Lung (tissue), 12 donors: ENCODE measurements around the gene OBSCN. TPM values are rescaled to one million over a fixed set of nuclear protein-coding genes. Genes with fewer than 3 reads are reported as not detected.
A peak's percentile ranks its signal among the peaks of the same experiment; 100 is the strongest.

Source experiments
- ATAC-seq: fragments of 200-7000 bp; cut with Tn5 transposase; one replicate; pipeline ENCODE4 v1.9.1; 2020; ENCODE audit warnings: moderate number of reproducible peaks; ENCODE audit not compliant: insufficient read depth, low FRiP score
- DNase-seq, 3 donors: peaks; one replicate each; pipeline ENCODE4 v3.0.0-alpha.2; 2013 to 2017
- H3K27ac ChIP-seq, 2 donors: one replicate each; pipeline ENCODE4 v1.5.1; 2013; ENCODE audit warnings: mild to moderate bottlenecking in 2 of 2, moderate library complexity in 2 of 2, control low read depth in 1 of 2, inconsistent platforms in 1 of 2, low read depth in 1 of 2, low read length in 1 of 2
- H3K27me3 ChIP-seq, 3 donors: one replicate each; pipeline ENCODE4 v1.5.1; 2013; ENCODE audit warnings: low read length in 2 of 3; ENCODE audit not compliant: control insufficient read depth in 3 of 3, insufficient read depth in 3 of 3
- H3K36me3 ChIP-seq, 4 donors: one replicate each; pipeline ENCODE4 v1.5.1; 2013; ENCODE audit warnings: low read length in 4 of 4, mild to moderate bottlenecking in 1 of 4, moderate library complexity in 1 of 4; ENCODE audit not compliant: control insufficient read depth in 4 of 4, insufficient read depth in 4 of 4
- H3K4me1 ChIP-seq, 5 donors: one replicate each; pipeline ENCODE4 v1.5.1; 2013; ENCODE audit warnings: low read length in 5 of 5, mild to moderate bottlenecking in 2 of 5, moderate library complexity in 1 of 5; ENCODE audit not compliant: control insufficient read depth in 5 of 5, insufficient read depth in 5 of 5
- H3K4me3 ChIP-seq: one replicate; pipeline ENCODE4 v1.5.1; 2013; ENCODE audit warnings: mild to moderate bottlenecking, control low read depth, moderate library complexity
- H3K9ac ChIP-seq, 2 donors: one replicate each; pipeline ENCODE4 v1.5.1; 2013; ENCODE audit warnings: low read length in 2 of 2, control low read depth in 1 of 2; ENCODE audit not compliant: insufficient read depth in 1 of 2
- H3K9me3 ChIP-seq, 4 donors: one replicate each; pipeline ENCODE4 v1.5.1; 2013; ENCODE audit warnings: low read length in 3 of 4, mild to moderate bottlenecking in 1 of 4, moderate library complexity in 1 of 4; ENCODE audit not compliant: control insufficient read depth in 4 of 4, insufficient read depth in 3 of 4
- WGBS, 2 donors: extraction: QIAGEN DNeasy Blood & Tissue Kit; methylation state at CpG; one replicate each; pipeline ENCODE4 v1.1.7; 2013; 5-methylcytosine and 5-hydroxymethylcytosine counted together
- polyA plus RNA-seq, 2 donors: library from polyadenylated mRNA; stranded (reverse); fragments of 200-250 nt; gene quantifications; one replicate each; pipeline ENCODE4 v1.2.1, GENCODE V29; 2013
- total RNA-seq, 2 donors: library from RNA; depleted of rRNA in 1 of 2; stranded (reverse); fragments of >200 nt in 1 of 2; gene quantifications; one replicate each; pipeline ENCODE4 v1.2.1, GENCODE V29; 2014 to 2021
- TF ChIP-seq, protein P1 (sequence below): IDR thresholded peaks from 2 replicates; pipeline ENCODE4 v1.5.1; 2012; ENCODE audit warnings: mild to moderate bottlenecking; ENCODE audit errors: control extremely low read depth, extremely low read depth
- donor health status: control.
- donor health status: control.
- donor health status: Bipolar disorder and iron deficiency.
- donor health status: healthy.
- donor health status: DM: yes; HTN: yes; CAD: no.

Gene OBSCN
- total and polyA plus RNA-seq, 4 donors = 5.1 to 47.3 (median 25.4) TPM

DNA sequence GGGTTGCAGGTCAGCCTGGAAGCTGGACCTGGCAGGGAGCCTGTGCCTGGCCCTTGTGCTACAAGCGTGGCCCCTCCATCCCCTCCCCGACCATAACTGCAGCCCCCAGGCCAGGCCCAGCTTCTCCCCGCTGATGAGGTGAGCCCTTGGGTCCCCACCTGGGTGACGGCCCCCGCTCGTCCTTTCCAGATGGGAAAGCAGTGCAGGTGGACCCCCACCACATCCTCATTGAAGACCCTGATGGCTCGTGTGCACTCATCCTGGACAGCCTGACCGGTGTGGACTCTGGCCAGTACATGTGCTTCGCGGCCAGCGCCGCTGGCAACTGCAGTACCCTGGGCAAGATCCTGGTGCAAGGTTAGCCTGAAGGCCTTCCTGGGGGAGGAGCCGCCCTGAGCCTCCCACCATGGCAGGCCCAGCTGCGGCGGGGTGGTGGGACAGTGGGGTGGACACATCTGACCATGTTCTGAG lies 141.9 kb downstream of the OBSCN start:
- H3K4me1 ChIP-seq = no peaks in the 10 kb centered on the region
- H3K9me3 ChIP-seq = peaks cover 0 to under 1% (median 0%) of the 10 kb centered on the region in 4 donors
- peaks cover 0 to 11% (median 2%) of the 10 kb centered on the region in 4 donors for H3K36me3 ChIP-seq
- DNase-seq = peak in 1 of 3 donors; percentile 10
- H3K4me3 ChIP-seq = no peak overlapping the region
- WGBS, 2 donors = 96 to 98% methylated on average over 13 to 15 of the region's 15 CpGs
- TF ChIP-seq, protein P1, sequence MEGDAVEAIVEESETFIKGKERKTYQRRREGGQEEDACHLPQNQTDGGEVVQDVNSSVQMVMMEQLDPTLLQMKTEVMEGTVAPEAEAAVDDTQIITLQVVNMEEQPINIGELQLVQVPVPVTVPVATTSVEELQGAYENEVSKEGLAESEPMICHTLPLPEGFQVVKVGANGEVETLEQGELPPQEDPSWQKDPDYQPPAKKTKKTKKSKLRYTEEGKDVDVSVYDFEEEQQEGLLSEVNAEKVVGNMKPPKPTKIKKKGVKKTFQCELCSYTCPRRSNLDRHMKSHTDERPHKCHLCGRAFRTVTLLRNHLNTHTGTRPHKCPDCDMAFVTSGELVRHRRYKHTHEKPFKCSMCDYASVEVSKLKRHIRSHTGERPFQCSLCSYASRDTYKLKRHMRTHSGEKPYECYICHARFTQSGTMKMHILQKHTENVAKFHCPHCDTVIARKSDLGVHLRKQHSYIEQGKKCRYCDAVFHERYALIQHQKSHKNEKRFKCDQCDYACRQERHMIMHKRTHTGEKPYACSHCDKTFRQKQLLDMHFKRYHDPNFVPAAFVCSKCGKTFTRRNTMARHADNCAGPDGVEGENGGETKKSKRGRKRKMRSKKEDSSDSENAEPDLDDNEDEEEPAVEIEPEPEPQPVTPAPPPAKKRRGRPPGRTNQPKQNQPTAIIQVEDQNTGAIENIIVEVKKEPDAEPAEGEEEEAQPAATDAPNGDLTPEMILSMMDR = no peak
- H3K27ac ChIP-seq = no peak overlapping the region
- H3K27me3 ChIP-seq = no peaks in the 10 kb centered on the region
- ATAC-seq = no peak
- no peak overlapping the region for H3K9ac ChIP-seq

GRCh38 chr1:228350179-228350742 lies 142.4 kb downstream of the OBSCN start:
- H3K9me3 ChIP-seq = no peaks in the 10 kb centered on the region
- H3K36me3 ChIP-seq = peaks cover 0 to 11% (median 2%) of the 10 kb centered on the region in 4 donors
- 91 to 94% methylated on average over 1 of the region's 1 CpG for WGBS, 2 donors
- H3K27ac ChIP-seq = no peak overlapping the region
- no peaks in the 10 kb centered on the region for H3K27me3 ChIP-seq
- no peak for ATAC-seq
- no peak overlapping the region for H3K4me3 ChIP-seq
- TF ChIP-seq, protein P1 = no peak
- DNase-seq = no peak
- no peak overlapping the region for H3K9ac ChIP-seq
- H3K4me1 ChIP-seq = no peaks in the 10 kb centered on the region

- H3K27me3 ChIP-seq = no peaks in the 10 kb centered on the region
- ATAC-seq (no peak), DNase-seq (peak in 1 of 3 donors; percentile 7)
Observed at GRCh38 chr1:228350831-228351781, 143.3 kb downstream of the OBSCN start.

More at GRCh38 chr1:228350831-228351781, 143.3 kb downstream of the OBSCN start:
- Histone ChIP-seq H3K27ac (no peak overlapping the region), H3K9ac (no peak overlapping the region), H3K36me3 (peaks cover 0 to 11% (median 2%) of the 10 kb centered on the region in 4 donors), H3K4me1 (no peaks in the 10 kb centered on the region), H3K4me3 (no peak overlapping the region), H3K9me3 (no peaks in the 10 kb centered on the region)
- TF ChIP-seq, protein P1 = no peak
- 89 to 95% methylated on average over 34 to 37 of the region's 37 CpGs for WGBS, 2 donors
